Hepatocyte (in vitro differentiated cells): ENCODE measurements around the gene ZNF423.

ENCODE experiments used
- EZH2 ChIP-seq: fragments of 200-600 bp; sonication (generic); IDR thresholded peaks from 2 replicates; pipeline ENCODE4 v1.6.1; 2016; ENCODE audit warnings: antibody characterized with exemption, mild to moderate bottlenecking, borderline replicate concordance
- TF ChIP-seq, protein P1 (sequence below): fragments of 200-600 bp; sonication (generic); IDR thresholded peaks from 2 replicates; pipeline ENCODE4 v1.5.1; 2016; ENCODE audit warnings: antibody characterized with exemption, mild to moderate bottlenecking; ENCODE audit not compliant: poor library complexity

DNA sequence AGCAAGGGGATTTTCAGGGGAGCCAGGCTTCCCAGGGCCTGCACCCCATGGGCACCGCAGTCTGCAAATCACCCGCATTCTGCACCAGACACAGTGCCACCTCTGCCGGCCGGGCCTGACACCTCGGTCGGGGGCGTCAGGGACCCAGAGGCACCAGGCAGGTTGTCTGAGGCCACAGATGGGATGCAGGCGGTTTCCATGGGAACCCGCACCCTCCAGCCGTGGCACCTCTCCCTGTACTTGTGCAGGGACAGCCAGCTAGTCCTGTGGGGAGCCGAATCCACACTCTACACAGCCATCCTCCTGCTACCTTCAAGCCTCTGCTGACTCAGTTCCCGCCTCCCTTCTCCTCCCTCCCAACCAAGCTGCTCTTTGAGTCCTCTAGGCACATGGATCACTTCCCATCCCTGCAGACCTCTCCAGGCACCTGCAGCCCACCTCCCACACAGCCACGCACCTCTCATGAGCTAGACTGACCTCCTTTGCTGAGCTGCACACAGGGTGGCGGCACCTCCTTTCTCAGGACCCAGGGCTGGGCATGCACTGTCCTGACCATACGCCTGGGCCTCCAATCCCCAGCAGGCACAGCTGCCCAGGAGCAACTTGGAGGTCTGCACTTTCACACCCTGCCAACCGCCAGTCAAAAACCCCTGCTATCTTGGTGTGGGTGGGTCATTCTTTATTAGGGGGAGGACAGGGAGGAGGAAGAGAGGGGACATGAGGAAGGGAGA, 362.9 kb downstream of the ZNF423 start:
- TF ChIP-seq, protein P1, sequence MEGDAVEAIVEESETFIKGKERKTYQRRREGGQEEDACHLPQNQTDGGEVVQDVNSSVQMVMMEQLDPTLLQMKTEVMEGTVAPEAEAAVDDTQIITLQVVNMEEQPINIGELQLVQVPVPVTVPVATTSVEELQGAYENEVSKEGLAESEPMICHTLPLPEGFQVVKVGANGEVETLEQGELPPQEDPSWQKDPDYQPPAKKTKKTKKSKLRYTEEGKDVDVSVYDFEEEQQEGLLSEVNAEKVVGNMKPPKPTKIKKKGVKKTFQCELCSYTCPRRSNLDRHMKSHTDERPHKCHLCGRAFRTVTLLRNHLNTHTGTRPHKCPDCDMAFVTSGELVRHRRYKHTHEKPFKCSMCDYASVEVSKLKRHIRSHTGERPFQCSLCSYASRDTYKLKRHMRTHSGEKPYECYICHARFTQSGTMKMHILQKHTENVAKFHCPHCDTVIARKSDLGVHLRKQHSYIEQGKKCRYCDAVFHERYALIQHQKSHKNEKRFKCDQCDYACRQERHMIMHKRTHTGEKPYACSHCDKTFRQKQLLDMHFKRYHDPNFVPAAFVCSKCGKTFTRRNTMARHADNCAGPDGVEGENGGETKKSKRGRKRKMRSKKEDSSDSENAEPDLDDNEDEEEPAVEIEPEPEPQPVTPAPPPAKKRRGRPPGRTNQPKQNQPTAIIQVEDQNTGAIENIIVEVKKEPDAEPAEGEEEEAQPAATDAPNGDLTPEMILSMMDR, result no peak
- TF ChIP-seq EZH2, result no peak
